Loucy (cell line): ENCODE data around the gene SH2D1B.

Experiments
- H2AFZ ChIP-seq: fragments of 200-600 bp; sonication (generic); 2 replicates; pipeline ENCODE4 v1.6.0; 2016; ENCODE audit warnings: antibody characterized with exemption, mild to moderate bottlenecking, low read length, moderate library complexity
- H3F3A ChIP-seq: fragments of 200-600 bp; 2 replicates; pipeline ENCODE4 v1.6.0; 2016; ENCODE audit warnings: antibody characterized with exemption, low read depth, mild to moderate bottlenecking
- H3K27me3 ChIP-seq: fragments of 200-600 bp; sonication (generic); 2 replicates; pipeline ENCODE4 v1.6.1; 2014; ENCODE audit warnings: low read length, mild to moderate bottlenecking; ENCODE audit not compliant: insufficient read depth, poor library complexity, severe bottlenecking
- H3K36me3 ChIP-seq: fragments of 200-600 bp; sonication (generic); 2 replicates; pipeline ENCODE4 v1.6.1; 2016; ENCODE audit warnings: low read length; ENCODE audit not compliant: insufficient read depth
- H3K4me1 ChIP-seq: fragments of 200-600 bp; sonication (generic); 2 replicates; pipeline ENCODE4 v1.5.1; 2014; ENCODE audit warnings: low read length, mild to moderate bottlenecking; ENCODE audit not compliant: insufficient read depth, poor library complexity, severe bottlenecking
- H3K4me2 ChIP-seq: fragments of 200-600 bp; sonication (generic); 2 replicates; pipeline ENCODE4 v1.6.0; 2014; ENCODE audit warnings: antibody characterized with exemption, low read length, low read depth, mild to moderate bottlenecking; ENCODE audit not compliant: poor library complexity, severe bottlenecking
- H3K4me3 ChIP-seq: fragments of 200-600 bp; sonication (generic); 2 replicates; pipeline ENCODE4 v1.5.1; 2014; ENCODE audit warnings: low read length, mild to moderate bottlenecking, mixed read lengths; ENCODE audit not compliant: poor library complexity, severe bottlenecking
- H3K79me2 ChIP-seq: fragments of 200-600 bp; sonication (generic); 2 replicates; pipeline ENCODE4 v1.6.1; 2014; ENCODE audit warnings: low read length; ENCODE audit not compliant: insufficient read depth
- H3K9ac ChIP-seq: fragments of 200-600 bp; sonication (generic); 2 replicates; pipeline ENCODE4 v1.6.0; 2014; ENCODE audit warnings: mild to moderate bottlenecking, low read depth, low read length, moderate library complexity; ENCODE audit not compliant: poor library complexity, severe bottlenecking
- H3K9me2 ChIP-seq: fragments of 200-600 bp; sonication (generic); replicated peaks from 2 replicates; pipeline ENCODE4 v1.6.1; 2016; ENCODE audit warnings: low read depth, low read length, mixed read lengths
- H3K9me3 ChIP-seq: fragments of 200-600 bp; sonication (generic); 2 replicates; pipeline ENCODE4 v1.6.1; 2014; ENCODE audit warnings: mild to moderate bottlenecking, antibody characterized with exemption, low read length, low read depth; ENCODE audit not compliant: insufficient read depth
- H4K20me1 ChIP-seq: fragments of 200-600 bp; sonication (generic); 2 replicates; pipeline ENCODE4 v1.6.0; 2014; ENCODE audit warnings: antibody characterized with exemption, low read length, mild to moderate bottlenecking; ENCODE audit not compliant: insufficient read depth, poor library complexity, severe bottlenecking
- EZH2phosphoT487 ChIP-seq: fragments of 200-600 bp; IDR thresholded peaks from 2 replicates; pipeline ENCODE4 v1.6.1; 2018; ENCODE audit warnings: antibody characterized with exemption, mild to moderate bottlenecking, moderate library complexity, borderline replicate concordance
- TF ChIP-seq, protein P1 (sequence below): fragments of 200-600 bp; sonication (generic); conservative IDR thresholded peaks from 2 replicates; pipeline ENCODE4 v1.5.1; 2014; ENCODE audit warnings: mild to moderate bottlenecking, antibody characterized with exemption, low read length

SH2D1B gene

DNA sequence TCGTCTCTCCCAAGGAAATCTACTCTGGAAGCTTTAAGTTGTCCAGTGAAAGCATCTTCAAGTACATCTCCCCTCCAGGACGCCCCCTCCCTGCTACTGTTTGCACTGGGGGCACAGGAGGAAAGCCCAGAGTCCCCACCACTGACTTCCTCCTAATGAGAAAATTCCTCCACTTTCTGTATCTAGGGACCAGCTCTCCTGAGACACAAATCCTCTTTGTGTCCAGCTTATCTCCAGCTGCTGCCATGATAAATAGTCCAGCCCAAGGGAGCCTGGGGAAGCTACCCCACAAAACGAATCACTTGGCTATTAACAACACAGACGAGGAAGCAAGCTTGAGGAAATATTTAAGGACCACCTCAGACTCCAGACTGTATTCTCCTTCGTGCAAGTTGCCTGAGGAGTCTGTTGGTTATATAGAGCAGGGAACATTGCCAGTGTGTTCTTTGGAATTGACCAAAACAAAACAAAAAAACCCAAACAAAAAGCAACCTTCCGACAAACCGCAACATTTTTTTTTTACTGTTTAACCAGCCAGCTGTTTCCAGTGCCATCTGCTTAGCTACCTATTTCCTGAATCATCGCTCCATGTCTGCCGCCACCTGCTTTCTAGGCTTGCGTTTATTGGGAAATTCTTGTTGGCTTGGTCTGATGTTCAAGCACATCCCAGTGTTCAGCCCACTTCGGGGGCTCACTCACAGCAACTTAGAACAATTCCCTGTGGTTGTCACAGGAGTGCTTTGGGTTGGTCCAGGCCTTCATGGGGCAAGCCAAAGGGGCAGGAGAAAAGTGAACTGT, 22.7 kb downstream of the SH2D1B start:
- no peak overlapping the region for H3K9ac ChIP-seq
- no peaks in the 10 kb centered on the region for H4K20me1 ChIP-seq
- H3K36me3 ChIP-seq: no peaks in the 10 kb centered on the region
- H3K4me3 ChIP-seq: no peak overlapping the region
- no peaks in the 10 kb centered on the region for H3K4me1 ChIP-seq
- H2AFZ ChIP-seq: no peak overlapping the region
- no peaks in the 10 kb centered on the region for H3F3A ChIP-seq
- no peaks in the 10 kb centered on the region for H3K9me3 ChIP-seq
- H3K27me3 ChIP-seq: no peaks in the 10 kb centered on the region
- no peaks in the 10 kb centered on the region for H3K79me2 ChIP-seq
- TF ChIP-seq, protein P1, sequence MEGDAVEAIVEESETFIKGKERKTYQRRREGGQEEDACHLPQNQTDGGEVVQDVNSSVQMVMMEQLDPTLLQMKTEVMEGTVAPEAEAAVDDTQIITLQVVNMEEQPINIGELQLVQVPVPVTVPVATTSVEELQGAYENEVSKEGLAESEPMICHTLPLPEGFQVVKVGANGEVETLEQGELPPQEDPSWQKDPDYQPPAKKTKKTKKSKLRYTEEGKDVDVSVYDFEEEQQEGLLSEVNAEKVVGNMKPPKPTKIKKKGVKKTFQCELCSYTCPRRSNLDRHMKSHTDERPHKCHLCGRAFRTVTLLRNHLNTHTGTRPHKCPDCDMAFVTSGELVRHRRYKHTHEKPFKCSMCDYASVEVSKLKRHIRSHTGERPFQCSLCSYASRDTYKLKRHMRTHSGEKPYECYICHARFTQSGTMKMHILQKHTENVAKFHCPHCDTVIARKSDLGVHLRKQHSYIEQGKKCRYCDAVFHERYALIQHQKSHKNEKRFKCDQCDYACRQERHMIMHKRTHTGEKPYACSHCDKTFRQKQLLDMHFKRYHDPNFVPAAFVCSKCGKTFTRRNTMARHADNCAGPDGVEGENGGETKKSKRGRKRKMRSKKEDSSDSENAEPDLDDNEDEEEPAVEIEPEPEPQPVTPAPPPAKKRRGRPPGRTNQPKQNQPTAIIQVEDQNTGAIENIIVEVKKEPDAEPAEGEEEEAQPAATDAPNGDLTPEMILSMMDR: no peak
- no peak for TF ChIP-seq EZH2phosphoT487
- no peak overlapping the region for H3K4me2 ChIP-seq
- no peaks in the 10 kb centered on the region for H3K9me2 ChIP-seq

DNA sequence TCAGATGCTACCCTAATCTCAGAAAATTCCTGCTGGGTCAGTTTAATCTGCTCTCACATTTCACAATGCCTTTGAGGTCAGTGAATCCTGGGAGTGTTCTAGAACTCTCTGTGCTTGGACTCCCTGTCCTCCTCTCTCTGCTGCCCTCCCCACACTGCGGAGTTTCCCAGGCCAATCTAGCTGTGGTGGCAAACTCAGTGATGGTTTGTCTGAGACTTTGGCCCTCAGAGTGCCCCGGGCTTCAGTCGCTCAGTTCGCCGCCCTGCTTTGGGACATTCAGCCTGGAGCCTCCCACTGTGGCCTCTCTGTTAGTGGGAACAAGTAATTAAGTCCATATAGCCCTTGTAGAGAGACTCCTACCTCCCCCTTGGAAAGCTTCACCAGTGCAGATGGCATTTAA, 23.3 kb downstream of the SH2D1B start:
- Histone ChIP-seq H3F3A (no peaks in the 10 kb centered on the region), H3K9me2 (no peaks in the 10 kb centered on the region), H2AFZ (no peak overlapping the region), H3K4me1 (no peaks in the 10 kb centered on the region), H3K36me3 (no peaks in the 10 kb centered on the region), H4K20me1 (no peaks in the 10 kb centered on the region), H3K27me3 (no peaks in the 10 kb centered on the region), H3K9ac (no peak overlapping the region), H3K4me2 (no peak overlapping the region), H3K9me3 (no peaks in the 10 kb centered on the region), H3K79me2 (no peaks in the 10 kb centered on the region), H3K4me3 (no peak overlapping the region)
- TF ChIP-seq, protein P1: no peak
- TF ChIP-seq EZH2phosphoT487: no peak

DNA sequence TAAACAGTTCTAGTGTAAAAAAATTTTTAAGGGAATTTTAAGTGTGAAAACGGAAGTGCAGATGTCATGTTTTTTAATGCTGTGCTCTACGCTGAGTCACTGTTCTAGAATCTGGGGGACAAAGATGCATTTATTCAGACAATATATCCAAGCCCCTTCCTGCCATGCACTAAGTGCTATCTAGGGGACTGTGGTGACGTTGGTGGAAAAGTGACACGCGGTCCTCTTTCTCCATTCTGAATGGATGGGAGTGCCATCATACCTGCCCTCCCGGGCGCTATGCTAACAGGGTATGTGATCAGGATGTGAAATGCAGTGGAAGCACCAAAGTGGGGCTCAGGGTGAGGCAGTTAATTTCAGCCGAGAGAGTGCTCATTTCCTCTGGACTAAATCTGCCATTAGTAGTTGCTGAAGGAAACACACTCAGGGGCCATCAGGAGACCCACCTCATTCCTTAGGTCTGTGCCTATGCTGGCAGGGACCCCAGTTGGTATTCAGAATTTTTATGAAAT, 23.8 kb downstream of the SH2D1B start:
- Histone ChIP-seq H3K9ac (no peak overlapping the region), H4K20me1 (no peaks in the 10 kb centered on the region), H3F3A (no peaks in the 10 kb centered on the region), H3K79me2 (no peaks in the 10 kb centered on the region), H3K9me3 (no peaks in the 10 kb centered on the region), H3K4me3 (no peak overlapping the region), H2AFZ (no peak overlapping the region), H3K4me1 (no peaks in the 10 kb centered on the region), H3K27me3 (no peaks in the 10 kb centered on the region), H3K9me2 (no peaks in the 10 kb centered on the region), H3K36me3 (no peaks in the 10 kb centered on the region), H3K4me2 (no peak overlapping the region)
- no peak for TF ChIP-seq EZH2phosphoT487
- TF ChIP-seq, protein P1: no peak
